Adrenal gland (tissue), 5 donors: ENCODE data around the gene PCGF2.
A peak's percentile ranks its signal among the peaks of the same experiment; 100 is the strongest.

Experiments used
- CTCF ChIP-seq, 6 experiments: fragments of 450-650 bp in 4 of 6; fragments of 200-600 bp in 2 of 6; sonication (generic) in 1 of 6; IDR thresholded peaks; 1 replicate in 5 of 6; 2 replicates in 1 of 6; pipeline versions ENCODE4 v1.5.1 to v1.8.0; 2016 to 2021; ENCODE audit warnings: antibody characterized with exemption in 6 of 6, mild to moderate bottlenecking in 2 of 6, moderate library complexity in 1 of 6
- POLR2A ChIP-seq, 2 donors: fragments of 450-650 bp; IDR thresholded peaks; one replicate each; pipeline ENCODE4 v1.6.1; 2017; ENCODE audit warnings: antibody characterized with exemption in 2 of 2, mild to moderate bottlenecking in 2 of 2, moderate library complexity in 1 of 2
- donor health status: DM: no; HTN: no; CAD: no.

- TF ChIP-seq POLR2A (IDR thresholded peaks at IDR 0.05), result no peak
- peak in 3 of 6 experiments; percentile 25 to 36 (median 31) for TF ChIP-seq CTCF (IDR thresholded peaks at IDR 0.05)
Observed at GRCh38 chr17:38761612-38762011, 13.5 kb upstream of the PCGF2 start.
